HS-27A (cell line): Measurements from ENCODE around the gene PEA15.

Experiments used
- DNase-seq: peaks from one replicate; pipeline ENCODE4 v3.0.0-alpha.2; 2012; ENCODE audit warnings: low read depth, missing footprints

Gene PEA15

DNA sequence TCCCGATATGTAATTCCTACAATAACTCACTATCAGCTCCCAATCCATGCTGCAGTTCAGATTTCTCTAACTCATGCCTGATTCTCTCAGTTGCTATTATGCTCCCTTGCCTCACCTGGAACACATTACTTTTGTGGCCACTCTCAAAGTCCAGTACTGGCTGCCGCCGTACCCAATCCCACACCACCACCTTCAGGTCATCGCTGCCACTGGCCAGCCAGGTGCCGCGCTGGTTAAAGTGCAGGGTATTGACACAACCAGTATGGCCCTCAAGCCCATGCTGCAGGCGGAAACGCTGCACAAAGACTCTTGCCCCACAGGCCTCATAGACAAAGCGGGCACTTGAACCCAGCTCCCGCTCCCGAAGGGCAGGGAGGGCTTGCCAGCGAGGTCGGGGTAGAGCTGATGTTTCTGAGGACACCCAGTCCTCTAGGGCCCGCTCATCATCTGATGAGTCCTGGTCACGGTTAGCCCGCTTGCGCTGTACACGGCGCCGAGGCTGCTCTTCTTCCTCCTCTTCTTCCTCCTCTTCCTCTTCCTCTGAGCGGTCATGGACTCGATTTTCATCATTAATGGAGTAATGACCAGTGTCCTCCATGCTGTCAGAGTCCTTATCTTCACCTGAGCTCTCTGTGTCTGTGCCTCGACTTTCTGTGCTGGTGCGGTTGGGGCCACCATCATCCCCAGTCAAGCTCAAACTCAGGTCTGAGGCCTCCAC lies 34.6 kb downstream of the PEA15 start:
- no peak for DNase-seq

DNA sequence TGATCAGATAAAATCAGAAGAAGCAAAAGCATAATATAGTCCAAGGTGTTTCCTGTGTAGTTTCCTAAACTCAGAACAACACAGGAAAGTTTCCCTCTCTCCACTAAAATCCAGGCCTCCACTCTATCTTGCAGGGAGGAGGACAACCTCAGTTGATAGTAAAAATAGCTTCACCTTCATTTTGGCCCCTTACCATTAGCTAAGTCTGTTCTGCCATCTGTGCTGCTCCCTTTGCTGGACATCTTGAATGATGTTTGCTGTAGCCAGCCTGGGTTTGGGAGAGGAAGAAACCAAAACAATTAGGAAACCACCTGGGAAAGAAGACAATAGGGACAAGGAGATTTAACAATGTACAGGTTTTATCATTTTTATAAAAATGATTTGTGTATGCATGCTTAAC lies 38.6 kb downstream of the PEA15 start:
- no peak for DNase-seq

DNA sequence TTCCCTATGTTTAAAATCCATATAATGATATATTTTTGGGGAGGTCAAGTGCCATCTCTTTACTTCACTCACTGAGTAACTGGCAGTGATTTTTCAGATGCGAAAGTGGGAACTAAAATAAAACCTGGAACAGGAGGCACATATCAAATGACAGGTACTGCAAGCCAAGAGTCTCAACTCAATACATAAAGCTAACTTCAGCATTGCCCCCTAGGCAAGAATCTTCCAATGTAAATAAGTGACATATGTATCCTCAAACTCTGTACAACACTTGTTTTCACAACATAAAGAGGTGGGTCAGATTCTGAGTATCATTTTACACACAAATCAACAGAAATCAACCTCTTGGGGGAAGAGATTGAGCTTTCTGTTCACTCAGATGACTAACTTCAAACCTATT lies 39.0 kb downstream of the PEA15 start:
- no peak for DNase-seq

DNA sequence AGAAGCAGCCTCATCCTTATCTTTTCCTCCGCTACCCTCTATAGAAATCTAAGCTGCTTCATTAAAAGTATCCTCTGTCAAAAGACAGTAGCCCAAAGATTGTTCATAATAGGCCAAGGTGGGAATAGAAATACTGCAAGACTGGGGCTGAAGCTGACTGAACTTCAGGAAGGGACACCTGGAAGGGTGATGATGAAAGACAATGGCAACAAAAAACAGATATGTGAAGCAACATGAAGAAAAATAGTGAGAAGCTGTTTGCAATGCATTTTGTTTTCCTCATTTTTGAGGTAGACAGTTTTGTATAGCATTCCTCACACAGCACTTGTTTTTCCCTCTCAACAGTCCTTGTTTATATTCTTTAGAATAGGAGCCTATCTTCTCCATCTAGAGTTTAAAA lies 40.2 kb downstream of the PEA15 start:
- no peak for DNase-seq

DNA sequence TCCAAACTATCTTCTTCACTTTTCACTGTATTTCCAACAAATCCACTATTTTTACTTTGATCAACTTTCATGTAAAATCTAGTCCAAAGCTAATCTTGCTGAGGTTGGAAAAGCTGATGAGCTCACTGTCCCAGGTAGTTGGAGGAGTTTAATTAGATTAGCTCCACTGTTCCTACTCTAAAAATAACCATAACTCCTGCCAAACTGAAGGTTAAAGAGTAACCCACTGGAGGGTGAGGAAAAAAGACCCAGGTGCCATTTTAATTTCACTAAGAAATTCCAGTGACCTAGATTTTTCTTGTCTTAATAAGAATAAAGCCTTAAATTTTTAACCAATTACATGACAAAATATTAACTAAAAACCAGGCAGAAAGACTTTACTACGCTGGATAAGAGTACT lies 41.9 kb downstream of the PEA15 start:
- DNase-seq: no peak

DNA sequence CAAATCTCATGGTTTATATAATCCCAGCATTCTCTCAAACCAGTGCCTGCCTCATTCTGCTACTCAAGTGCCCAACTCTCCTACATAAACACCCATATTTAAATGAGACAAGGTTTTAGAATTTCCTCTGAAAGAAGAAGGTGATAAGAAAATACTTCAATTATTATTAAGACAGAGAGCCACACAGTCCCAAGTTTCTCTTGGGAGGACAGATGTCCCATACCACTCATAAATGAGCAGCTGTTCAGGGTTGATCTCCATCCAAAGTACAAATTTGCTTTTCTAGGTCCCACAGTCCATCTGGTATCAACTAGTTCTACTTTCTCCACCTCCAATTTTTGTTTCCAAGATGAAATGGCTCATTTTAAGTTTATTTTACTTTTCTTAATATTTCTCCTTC lies 45.8 kb downstream of the PEA15 start:
- no peak for DNase-seq

DNA sequence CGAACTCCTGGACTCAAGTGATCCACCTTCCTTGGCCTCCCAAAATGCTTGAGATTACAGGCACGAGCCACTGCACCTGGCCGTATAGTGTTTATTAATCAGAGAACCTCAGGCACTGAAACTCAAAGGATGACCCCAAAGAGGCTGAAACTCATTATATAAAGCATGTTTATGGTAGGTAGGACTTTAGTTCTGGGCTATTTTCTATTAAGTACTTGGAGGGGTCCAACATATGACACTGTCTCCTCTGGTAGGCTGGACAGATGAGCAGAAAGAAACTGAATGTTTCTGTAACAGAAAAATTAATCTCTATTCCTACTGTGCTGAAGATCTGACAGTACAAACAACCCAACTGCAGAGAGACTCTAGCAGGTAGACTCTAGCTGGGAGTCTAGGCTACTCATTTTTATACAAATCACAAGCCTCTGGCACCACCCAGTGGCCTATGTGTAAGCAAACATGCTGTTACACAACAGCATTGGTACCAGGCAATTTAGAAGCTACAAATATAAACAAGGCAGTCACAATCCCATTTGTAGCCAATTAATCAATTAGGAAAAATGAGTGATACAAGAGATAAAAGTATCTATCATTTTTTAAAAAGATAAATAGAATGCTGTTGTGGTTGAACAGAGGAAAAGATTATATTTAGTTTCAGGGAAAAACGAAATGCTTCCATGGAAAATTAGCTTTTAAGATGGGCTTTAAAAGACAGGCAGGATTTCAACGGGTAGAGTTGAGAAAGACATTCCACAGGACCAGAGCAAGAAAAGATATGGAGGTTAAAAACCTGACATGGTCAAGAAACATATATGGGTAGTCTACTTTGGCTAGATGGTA lies 46.7 kb downstream of the PEA15 start:
- peak; percentile 11 for DNase-seq

DNA sequence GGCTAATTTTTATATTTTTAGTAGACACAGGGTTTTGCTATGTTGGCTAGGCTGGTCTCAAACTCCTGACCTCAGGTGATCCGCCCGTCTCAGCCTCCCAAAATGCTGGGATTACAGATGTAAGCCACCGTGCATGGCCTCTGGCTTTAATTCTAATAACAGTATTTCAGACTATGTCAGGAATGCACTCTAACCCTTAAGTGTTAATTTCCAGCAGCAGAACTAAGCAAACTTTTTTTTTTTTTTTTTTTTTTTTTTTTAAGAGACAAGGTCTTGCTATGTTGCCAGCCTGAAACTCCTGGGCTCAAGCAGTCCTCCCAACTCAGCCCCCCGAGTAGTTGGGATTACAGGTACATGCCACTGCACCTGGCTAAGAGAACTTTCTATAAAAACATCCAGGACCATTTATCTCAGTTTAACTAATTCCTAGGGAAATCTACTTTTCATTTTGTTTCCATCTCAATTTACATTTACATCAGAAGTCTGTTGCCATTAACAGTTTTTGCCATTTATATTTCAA lies 50.7 kb downstream of the PEA15 start:
- DNase-seq: no peak

DNA sequence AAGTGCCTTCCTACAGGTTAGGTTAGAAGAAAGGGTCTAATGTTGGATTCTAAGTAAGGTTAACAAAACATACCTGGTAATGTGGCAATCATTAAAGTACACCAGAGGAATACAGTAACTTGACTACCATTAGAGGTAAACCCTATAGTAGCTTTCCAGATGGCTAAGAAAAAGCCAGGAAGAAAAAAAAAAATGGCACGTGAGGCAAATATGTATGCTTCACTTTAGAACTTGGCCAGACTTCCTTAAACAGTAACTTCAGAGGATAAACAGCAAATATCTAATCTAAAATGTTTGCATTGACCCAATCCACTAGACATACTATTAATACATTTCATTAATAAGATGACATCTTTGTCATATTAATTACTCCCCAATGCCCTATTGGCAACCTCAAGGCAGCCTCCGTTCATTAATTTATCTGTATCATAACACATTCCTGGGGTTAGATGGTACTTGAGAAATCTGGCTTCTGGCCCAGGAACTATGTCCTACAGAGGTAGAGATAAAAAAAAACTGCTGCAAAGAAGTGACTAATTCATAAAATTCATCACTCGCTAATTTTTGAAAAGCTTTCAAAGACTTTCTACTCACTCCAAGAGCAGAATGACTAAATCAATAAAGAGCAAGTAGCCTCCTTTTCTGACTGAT lies 51.3 kb downstream of the PEA15 start:
- DNase-seq: peak; percentile 34

DNA sequence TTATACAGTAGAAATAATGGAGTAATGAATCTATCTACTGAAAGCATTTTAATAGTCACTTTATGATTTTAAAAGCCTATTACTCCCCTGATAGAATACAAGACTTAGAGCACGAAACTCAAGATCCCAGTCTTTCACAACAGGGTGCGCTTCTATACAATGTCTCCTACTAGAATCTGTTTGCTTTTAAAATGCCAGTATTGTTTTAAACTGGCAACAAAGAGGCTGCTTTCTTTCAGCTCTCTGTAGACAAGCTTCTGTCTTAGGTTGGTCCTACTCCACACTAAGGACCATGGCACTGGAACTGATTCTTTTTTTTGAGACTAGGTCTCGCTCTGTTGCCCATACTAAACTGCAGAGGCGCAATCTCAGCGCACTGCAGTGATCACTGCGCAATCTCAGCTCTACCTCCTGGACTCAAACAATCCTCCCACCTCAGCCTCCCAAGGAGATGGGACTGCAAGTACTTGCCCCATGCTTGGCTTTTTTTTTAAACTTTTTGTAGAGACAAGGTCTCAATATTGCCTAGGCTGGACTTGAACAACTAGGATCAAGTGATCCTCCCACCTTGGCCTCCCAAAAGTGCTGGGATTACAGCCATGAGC lies 52.3 kb downstream of the PEA15 start:
- DNase-seq: no peak

DNA sequence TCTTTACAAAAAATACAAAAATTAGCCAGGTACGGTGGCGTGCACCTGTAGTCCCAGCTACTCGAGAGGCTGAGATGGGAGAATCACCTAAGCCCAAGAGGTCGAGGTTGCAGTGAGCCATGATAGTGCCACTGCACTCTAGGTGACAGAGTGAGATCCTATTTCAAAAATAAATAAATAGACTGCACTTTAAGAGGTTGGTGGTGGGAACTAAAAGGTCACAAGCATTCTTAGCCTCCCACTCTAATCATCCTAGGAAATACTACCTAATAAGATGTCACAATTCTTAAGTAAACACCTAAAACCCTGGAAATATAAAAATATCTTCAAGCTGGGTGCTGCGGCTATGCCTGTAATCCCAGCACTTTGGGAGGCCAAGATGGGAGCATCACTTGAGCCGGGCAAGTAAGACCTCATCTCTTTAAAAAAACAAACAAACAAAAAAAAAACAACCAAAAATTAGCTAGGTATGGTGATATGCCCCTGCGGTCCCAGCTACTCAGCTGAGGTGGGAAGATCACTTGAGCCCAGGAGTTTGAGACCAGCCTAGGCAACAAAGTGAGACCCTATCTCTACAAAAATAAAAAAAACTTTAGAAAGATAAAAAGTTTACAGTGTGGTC lies 53.1 kb downstream of the PEA15 start:
- no peak for DNase-seq

DNA sequence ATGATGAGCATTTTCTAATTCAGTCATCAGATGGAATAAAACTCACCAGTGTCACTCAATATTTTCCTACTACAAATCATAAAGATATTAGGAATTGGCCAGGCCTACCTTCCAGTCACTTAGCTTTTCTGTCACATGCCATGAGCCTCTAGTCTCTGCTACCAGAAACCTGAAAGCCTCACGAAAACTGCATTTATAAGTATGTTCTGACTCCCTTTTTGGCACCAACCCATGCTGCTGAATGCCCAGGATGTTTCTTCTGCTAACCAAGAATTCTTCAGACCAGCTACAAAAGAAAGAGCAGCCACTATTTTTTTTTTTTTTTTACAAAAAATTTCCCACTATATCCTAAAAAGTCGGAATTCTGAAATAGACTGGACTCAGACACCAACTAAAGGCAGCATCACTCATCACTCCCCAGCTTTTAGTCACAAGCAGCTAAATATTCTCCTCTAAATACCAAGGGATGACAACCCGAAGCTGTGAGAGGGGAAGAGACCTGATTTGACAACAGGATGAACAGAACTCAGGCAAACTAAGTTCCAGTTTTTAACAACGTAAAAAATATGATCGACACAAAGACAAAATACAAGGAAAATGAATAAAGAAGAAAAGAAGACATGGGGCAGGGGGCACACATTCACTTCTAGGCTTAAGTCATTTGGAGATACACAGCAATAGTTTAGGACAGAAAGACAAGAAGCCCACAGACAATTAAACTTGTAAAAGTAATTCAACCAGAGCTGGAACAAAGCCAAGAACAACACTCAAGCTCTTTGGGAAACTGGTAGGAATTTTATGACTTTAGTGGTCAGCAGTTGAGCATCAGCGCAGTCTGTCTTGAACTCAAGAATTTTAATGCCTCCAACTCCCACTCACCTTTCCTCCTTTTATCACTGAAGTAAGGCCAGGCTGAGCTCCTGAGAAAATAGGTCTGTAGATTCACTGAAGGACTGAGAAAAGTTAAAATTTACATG lies 55.5 kb downstream of the PEA15 start:
- DNase-seq: peak; percentile 66

DNA sequence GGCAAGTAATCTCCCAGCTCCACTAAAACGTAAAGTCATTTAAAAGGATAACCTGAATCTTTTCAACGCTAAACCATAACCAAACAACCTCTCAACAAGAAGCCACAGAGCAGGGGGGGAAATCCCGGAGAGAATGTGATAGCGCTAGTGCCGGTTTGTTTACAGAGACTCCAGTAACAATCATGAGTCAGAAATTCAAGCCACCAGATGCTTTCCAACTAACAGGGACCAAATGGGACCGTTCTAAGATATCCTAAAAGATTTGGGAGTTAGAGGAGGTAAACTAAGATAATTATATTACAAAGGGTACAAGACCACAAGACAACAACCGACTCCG lies 56.3 kb downstream of the PEA15 start:
- DNase-seq: peak; percentile 40

DNA sequence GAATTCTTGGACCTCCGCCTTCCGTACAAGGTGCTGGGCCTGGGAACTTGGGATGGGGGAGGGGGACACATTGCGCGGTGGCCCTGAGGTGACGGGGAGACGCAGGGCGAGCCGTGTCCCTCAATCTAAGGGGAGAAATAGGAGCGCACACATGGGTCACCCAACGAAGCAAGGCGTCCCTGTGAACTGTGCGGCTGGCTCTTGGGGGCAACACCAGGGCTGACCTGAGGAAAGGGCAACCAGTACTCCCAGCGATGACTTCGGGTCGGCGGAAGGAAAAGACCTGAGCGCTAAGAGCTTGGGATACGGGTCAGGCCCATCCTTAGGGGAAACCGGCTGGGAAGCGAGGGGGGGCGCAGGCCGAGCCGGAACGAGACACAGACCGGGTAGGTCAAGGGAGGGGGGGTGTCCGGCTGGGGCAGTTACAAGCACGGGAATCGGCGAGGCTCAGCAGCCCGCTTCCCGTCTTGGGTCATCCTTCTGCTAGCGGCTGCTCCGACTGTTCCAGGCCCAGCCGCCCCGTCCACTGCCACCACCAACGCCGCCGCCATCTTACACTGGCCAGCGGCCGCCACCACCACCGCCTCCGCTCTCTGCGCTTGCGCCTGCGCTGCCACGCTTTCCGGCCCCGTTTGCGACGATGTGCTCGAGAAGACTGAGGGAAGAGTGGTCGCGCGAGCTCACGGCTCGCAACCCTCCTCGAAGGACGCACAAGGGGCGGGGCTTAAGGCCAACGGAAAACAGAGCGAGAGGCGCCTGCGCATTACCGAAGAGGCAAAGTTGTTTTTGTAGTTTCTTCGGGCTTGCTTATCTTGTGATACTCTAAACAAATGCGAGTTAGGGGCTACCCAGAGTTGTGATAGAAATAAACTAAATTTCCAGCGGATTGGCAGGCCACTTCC lies 57.0 kb downstream of the PEA15 start, which contains the start of gene DCAF8:
Gene DCAF8, minus strand, starts transcription at position 657 of the 902 bp plus-strand sequence. CDS start 18,541 bp downstream, outside the sequence.
- peak; percentile 88 for DNase-seq

DNA sequence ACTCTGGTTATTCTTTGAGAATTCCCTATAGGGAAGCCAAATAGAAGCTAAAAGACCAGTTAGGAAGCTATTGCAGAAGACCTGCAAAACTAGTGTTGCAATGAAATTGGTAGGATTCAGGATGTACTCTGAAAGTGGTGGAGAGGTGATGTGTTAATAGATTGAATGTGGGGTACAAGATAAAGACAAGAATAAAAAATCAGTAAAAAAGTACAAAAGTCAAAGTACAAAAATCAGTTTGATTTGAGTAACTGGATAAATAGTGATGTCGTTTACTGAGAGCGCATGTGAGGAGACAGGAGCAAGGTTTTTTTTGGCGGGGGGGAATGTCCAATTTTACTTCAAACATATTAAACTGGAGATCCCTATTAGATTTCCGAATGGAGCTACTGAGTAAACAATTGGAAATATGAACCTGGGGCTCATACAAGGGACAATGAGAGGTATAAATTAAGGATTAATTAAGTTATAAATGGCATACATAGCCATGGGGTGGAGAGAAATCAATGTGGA lies 59.7 kb downstream of the PEA15 start:
- DNase-seq: no peak
